ENCODE data around the gene OPRL1.

DNA sequence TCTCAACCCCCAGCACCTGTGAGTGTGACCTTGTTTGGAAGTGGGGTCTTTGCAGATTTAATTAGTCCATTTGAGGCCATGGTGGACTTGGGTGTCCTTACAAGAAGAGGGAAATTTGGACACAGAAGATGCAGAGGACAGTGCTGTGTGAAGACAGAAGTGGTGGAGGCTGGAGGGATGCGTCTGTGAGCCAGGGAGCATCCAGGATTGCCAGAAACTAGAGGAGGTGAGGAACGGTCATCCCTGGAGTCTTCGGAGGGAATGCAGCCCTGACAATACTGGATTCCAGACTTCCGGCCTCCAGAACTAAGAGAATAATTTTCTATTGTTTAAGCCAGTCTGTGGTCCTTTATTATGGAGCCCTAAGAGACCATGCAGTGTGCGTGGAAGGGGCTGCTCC lies 50.4 kb downstream of the OPRL1 start:
- TF ChIP-seq POLR2A (IDR thresholded peaks at IDR 0.05) (no peak), CTCF (IDR thresholded peaks at IDR 0.05) (no peak), POLR2AphosphoS5 (IDR thresholded peaks at IDR 0.05) (no peak), EP300 (IDR thresholded peaks at IDR 0.05) (no peak)

All from suprapubic skin (tissue), 4 donors.